K562 (cell line): ENCODE data around the gene MYCBPAP. TPM values are rescaled to one million over a fixed set of nuclear protein-coding genes. Genes with fewer than 3 reads are reported as not detected.

Experiments
- GATA2 ChIP-seq: sonication (generic); formaldehyde crosslinking; IDR thresholded peaks from 2 replicates; pipeline ENCODE4 v1.4.0; 2020; ENCODE audit warnings: mild to moderate bottlenecking, missing genetic modification reagents
- MAZ ChIP-seq, 2 experiments: fragments of 450-650 bp in 1 of 2; sonication (generic) in 1 of 2; formaldehyde crosslinking; IDR thresholded peaks in 1 of 2; conservative IDR thresholded peaks in 1 of 2; 2 replicates each; pipeline versions ENCODE4 v1.4.0 to v1.5.0; 2020; ENCODE audit warnings: mild to moderate bottlenecking in 1 of 2, missing genetic modification reagents in 1 of 2
- RBBP5 ChIP-seq: fragments of 200-600 bp; sonication (generic); IDR thresholded peaks from 2 replicates; pipeline ENCODE4 v1.6.1; 2012; ENCODE audit warnings: borderline replicate concordance, mild to moderate bottlenecking, low read length, control low read depth, inconsistent platforms; ENCODE audit not compliant: insufficient read depth, poor library complexity, severe bottlenecking
- SIN3A ChIP-seq, 2 experiments: fragments of 150-350 bp in 1 of 2; IDR thresholded peaks; 2 replicates each; pipeline ENCODE4 v1.6.1; 2011 to 2016; ENCODE audit warnings: borderline replicate concordance in 2 of 2, low read depth in 2 of 2, low read length in 2 of 2, mild to moderate bottlenecking in 2 of 2, moderate library complexity in 2 of 2; ENCODE audit not compliant: control insufficient read depth in 1 of 2
- SMARCA4 ChIP-seq: fragments of 450-650 bp; IDR thresholded peaks from 2 replicates; pipeline ENCODE4 v1.6.1; 2016
- SNIP1 ChIP-seq: fragments of 450-650 bp; IDR thresholded peaks from 2 replicates; pipeline ENCODE4 v1.7.1; 2017; ENCODE audit warnings: low read depth, mild to moderate bottlenecking
- TAF1 ChIP-seq: IDR thresholded peaks from 2 replicates; pipeline ENCODE4 v1.6.1; 2011; ENCODE audit warnings: mild to moderate bottlenecking, low read length, moderate library complexity; ENCODE audit not compliant: insufficient read depth, control insufficient read depth, severe bottlenecking; ENCODE audit errors: extremely low read depth
- THAP12 ChIP-seq: fragments of 250-450 bp; sonication (Bioruptor Pico); IDR thresholded peaks from 2 replicates; pipeline ENCODE4 v1.9.0; 2021; ENCODE audit warnings: mild to moderate bottlenecking, inconsistent platforms
- ZBTB7A ChIP-seq: IDR thresholded peaks from 2 replicates; pipeline ENCODE4 v1.6.1; 2011; ENCODE audit warnings: low read depth, mild to moderate bottlenecking, low read length, moderate library complexity, borderline replicate concordance; ENCODE audit not compliant: control insufficient read depth
- polyA plus RNA-seq, 8 experiments: library from polyadenylated mRNA; depleted of rRNA in 4 of 8; stranded (reverse) in 5 of 8; unstranded in 3 of 8; fragments of >200 nt; fragmentation: Nextera tagmentation in 2 of 8; fragmentation: Illumina TruSeq in 1 of 8; extraction: Ambion mirVana in 2 of 8; extraction: Trizol in 1 of 8; gene quantifications; 2 replicates each; pipeline versions ENCODE4 v1.2.1 to v1.2.3, GENCODE V29; 2011 to 2014; ENCODE audit warnings: inconsistent platforms in 1 of 8, missing spikeins in 1 of 8
- total RNA-seq, 7 experiments: library from RNA; depleted of rRNA in 6 of 7; stranded (reverse); fragments of >200 nt in 6 of 7; fragmentation: Illumina TruSeq in 2 of 7; extraction: Trizol in 2 of 7; gene quantifications; 2 replicates each; pipeline versions ENCODE4 v1.2.1 to v1.2.3, GENCODE V29; 2011 to 2021; ENCODE audit warnings: low replicate concordance in 1 of 7

MYCBPAP gene
- total and polyA plus RNA-seq, 9 of the 15 experiments (the other 6 are each of a cell fraction or from before 2014, with no cell fraction given): not detected

DNA sequence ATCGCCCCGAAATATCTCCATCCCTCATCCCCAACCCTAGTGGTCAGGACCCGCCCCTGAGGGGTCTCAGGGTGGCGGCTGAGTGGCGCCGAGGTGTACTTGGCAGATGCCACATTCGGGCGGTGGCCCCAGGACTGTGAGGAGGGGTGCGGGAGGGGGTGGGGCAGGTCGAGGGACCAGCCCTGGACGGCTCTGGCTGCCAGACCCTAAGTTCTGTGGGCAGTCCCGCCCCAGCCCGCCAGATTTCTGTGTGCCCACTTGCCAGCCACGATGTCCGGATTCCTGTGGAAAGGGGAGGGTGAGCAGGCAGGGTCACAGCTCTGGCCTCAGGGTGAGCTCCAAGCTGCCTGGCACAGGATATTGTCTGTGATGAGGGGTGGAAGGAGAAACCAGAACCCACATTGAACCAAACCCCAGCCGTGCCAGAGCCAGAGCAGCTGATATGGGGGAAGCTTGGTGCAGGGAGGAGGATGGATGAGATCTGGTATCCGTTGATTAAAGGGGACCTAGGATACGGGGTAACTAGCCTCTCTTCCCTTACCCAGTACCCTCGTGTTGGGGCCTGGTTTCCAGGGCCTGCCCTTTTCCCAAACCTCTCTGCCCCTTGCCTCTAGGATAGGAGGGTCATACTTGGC is 38.5 kb upstream of the MYCBPAP start (continued):
- no peak for TF ChIP-seq THAP12 (CRISPR knock-in tag)
- TF ChIP-seq TAF1: no peak
- no peak for TF ChIP-seq GATA2 (CRISPR knock-in tag)
- TF ChIP-seq SNIP1: no peak
- TF ChIP-seq MAZ (CRISPR knock-in tag; conservative IDR thresholded peaks at IDR 0.05 in 1 of 2, IDR thresholded peaks at IDR 0.05 in 1 of 2): no peak
- TF ChIP-seq ZBTB7A: no peak
- no peak for TF ChIP-seq SIN3A (IDR thresholded peaks at IDR 0.05; ENCODE audit: borderline replicate concordance in 2 of 2, control insufficient read depth in 1 of 2, low read depth in 2 of 2, low read length in 2 of 2)
- no peak for TF ChIP-seq RBBP5
- TF ChIP-seq SMARCA4: no peak
